Epithelial cell of proximal tubule (primary cell): Measurements from ENCODE around the gene AP3D1. TPM values are rescaled to one million over a fixed set of nuclear protein-coding genes. Genes with fewer than 3 reads are reported as not detected.

ENCODE experiments used
- DNase-seq: peaks from one replicate; pipeline ENCODE4 v3.0.0-alpha.2; 2011; ENCODE audit warnings: low read depth
- H3K4me3 ChIP-seq: 2 replicates; pipeline ENCODE4 v1.5.1; 2011; ENCODE audit warnings: low read depth, mild to moderate bottlenecking, low read length
- total RNA-seq: library from RNA; depleted of rRNA; stranded (reverse); fragments of >200 nt; gene quantifications from 2 replicates; pipeline ENCODE4 v1.2.3, GENCODE V29; 2015
- TF ChIP-seq, protein P1 (sequence below): conservative IDR thresholded peaks from 2 replicates; pipeline ENCODE4 v1.5.1; 2012; ENCODE audit warnings: low read depth, mild to moderate bottlenecking, low read length

AP3D1 gene
- total RNA-seq, 1 donor from 2014 or later = 141 TPM

DNA sequence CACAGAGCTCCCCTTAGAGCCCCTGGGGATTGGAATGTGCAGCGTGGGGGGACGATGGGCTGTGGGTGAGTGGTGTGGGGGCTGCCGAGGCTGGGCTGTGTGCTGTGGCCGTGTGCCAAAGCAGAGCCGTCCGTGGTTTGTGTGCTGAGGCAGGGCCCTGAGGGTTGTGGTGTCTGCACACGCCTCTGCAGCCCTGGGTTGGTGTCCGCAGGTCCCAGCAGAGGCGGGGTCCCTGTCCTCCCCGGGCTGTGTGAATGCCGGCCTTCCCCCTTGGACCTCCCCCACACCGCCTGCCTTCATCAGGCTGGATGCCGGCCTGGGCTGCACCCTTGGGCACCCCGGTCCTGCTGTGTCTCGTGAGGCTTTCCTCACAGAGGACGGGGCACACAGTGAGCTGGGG, 38.5 kb upstream of the AP3D1 start:
- H3K4me3 ChIP-seq = no peak overlapping the region
- TF ChIP-seq, protein P1, sequence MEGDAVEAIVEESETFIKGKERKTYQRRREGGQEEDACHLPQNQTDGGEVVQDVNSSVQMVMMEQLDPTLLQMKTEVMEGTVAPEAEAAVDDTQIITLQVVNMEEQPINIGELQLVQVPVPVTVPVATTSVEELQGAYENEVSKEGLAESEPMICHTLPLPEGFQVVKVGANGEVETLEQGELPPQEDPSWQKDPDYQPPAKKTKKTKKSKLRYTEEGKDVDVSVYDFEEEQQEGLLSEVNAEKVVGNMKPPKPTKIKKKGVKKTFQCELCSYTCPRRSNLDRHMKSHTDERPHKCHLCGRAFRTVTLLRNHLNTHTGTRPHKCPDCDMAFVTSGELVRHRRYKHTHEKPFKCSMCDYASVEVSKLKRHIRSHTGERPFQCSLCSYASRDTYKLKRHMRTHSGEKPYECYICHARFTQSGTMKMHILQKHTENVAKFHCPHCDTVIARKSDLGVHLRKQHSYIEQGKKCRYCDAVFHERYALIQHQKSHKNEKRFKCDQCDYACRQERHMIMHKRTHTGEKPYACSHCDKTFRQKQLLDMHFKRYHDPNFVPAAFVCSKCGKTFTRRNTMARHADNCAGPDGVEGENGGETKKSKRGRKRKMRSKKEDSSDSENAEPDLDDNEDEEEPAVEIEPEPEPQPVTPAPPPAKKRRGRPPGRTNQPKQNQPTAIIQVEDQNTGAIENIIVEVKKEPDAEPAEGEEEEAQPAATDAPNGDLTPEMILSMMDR = no peak
- DNase-seq = no peak

DNA sequence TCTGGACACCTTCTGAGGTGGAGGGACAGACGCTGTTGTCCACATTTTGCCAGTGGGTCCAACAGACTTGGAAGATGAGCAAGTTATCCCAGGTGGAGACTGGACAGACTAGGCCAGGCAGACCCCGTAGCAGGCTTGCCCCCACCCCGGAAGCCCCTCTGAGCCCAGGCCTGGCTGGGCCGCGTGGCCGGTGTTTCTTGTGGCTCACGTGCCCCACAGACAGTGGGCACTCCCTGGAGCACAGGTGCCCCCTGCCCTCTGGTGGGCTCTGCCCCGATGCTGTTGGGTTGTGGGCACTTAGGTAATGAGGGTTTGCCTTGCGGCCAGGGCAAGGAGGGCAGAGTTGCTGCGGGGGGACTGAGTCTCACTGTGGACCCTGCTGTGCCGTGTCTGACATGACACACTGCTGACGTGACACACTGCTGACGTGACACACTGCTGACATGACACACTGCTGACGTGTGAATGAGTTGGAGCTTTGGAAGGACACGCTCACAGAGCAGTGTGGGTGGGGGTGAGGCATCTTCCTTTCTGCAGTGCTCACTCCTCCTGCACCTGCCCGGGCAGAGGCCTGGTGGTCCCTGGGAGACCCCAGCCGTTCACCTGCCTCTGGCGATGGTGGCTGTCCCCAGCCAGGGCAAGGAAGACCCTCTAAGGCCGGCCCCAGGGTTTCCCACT, 37.5 kb upstream of the AP3D1 start:
- no peak overlapping the region for H3K4me3 ChIP-seq
- no peak for DNase-seq
- TF ChIP-seq, protein P1 = no peak

GRCh38 chr19:2187159-2187558, 35.8 kb upstream of the AP3D1 start:
- no peak overlapping the region for H3K4me3 ChIP-seq
- TF ChIP-seq, protein P1 = no peak
- no peak for DNase-seq

- TF ChIP-seq, protein P1 = no peak
- H3K4me3 ChIP-seq = no peak overlapping the region
- DNase-seq = no peak
These were observed 34.9 kb upstream of the AP3D1 start for GRCh38 chr19:2186071-2186846.

- DNase-seq = no peak
- TF ChIP-seq, protein P1 = no peak
- H3K4me3 ChIP-seq = no peak overlapping the region
These were observed 34.3 kb upstream of the AP3D1 start for GRCh38 chr19:2185734-2186070.

DNA sequence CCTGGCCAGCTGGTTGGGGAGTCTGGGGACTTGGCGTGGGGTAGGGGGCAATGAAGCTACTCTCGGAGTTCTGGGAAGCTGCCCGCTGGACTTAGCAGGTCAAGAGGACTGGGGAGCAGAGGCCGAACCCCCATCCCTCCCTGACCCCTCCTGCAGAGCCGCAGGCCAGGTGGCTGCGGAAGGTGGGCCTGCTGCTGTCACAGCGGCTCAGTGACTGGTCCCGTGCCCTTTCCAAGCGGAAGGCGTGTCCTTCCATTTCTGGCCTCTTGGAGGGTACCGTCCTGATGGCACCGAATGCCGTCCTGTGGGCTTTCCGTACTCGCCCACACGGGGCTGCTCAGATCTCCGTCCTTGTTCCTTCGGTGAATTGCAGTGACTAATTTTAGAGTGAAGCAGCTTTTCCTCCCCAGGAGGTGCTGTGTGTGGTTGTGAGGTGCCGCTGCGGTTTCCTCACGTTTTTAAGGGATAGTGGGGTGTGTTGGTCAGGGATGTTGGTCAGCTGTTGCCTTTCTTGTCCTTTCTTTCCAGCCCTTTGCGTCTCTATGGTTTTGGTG, 33.1 kb upstream of the AP3D1 start:
- DNase-seq = no peak
- TF ChIP-seq, protein P1 = no peak
- H3K4me3 ChIP-seq = no peak overlapping the region

GRCh38 chr19:2181633-2181997, 30.2 kb upstream of the AP3D1 start:
- TF ChIP-seq, protein P1 = no peak
- no peak overlapping the region for H3K4me3 ChIP-seq
- no peak for DNase-seq
